H1 (cell line): ENCODE results near the gene UBXN11.
A peak's percentile ranks its signal among the peaks of the same experiment; 100 is the strongest.

Experiments
- BRCA1 ChIP-seq: IDR thresholded peaks from 2 replicates; pipeline ENCODE4 v1.6.1; 2012; ENCODE audit warnings: low read depth, low read length, improper control_type of control experiment
- JUND ChIP-seq: IDR thresholded peaks from 2 replicates; pipeline ENCODE4 v1.6.1; 2011; ENCODE audit warnings: mild to moderate bottlenecking, improper control_type of control experiment, low read length
- POLR2A ChIP-seq, 2 experiments: IDR thresholded peaks; 1 replicate in 1 of 2; 2 replicates in 1 of 2; pipeline ENCODE4 v1.6.1; 2011; ENCODE audit warnings: low read depth in 2 of 2, low read length in 2 of 2, mild to moderate bottlenecking in 2 of 2; ENCODE audit errors: control extremely low read depth in 1 of 2
- TCF12 ChIP-seq: IDR thresholded peaks from 2 replicates; pipeline ENCODE4 v1.6.1; 2011; ENCODE audit warnings: low read depth, mild to moderate bottlenecking, low read length
- TF ChIP-seq, protein P1 (sequence below), 3 experiments: IDR thresholded peaks; 1 replicate in 2 of 3; 2 replicates in 1 of 3; pipeline versions ENCODE4 v1.5.1 to v1.6.1; 2011; ENCODE audit warnings: low read length in 3 of 3, mild to moderate bottlenecking in 3 of 3, inconsistent platforms in 2 of 3, low read depth in 1 of 3, moderate library complexity in 1 of 3; ENCODE audit not compliant: insufficient read depth in 1 of 3; ENCODE audit errors: control extremely low read depth in 1 of 3
- TF ChIP-seq, protein P2 (sequence below): IDR thresholded peaks from 2 replicates; pipeline ENCODE4 v1.6.1; 2012; ENCODE audit warnings: inconsistent platforms

DNA sequence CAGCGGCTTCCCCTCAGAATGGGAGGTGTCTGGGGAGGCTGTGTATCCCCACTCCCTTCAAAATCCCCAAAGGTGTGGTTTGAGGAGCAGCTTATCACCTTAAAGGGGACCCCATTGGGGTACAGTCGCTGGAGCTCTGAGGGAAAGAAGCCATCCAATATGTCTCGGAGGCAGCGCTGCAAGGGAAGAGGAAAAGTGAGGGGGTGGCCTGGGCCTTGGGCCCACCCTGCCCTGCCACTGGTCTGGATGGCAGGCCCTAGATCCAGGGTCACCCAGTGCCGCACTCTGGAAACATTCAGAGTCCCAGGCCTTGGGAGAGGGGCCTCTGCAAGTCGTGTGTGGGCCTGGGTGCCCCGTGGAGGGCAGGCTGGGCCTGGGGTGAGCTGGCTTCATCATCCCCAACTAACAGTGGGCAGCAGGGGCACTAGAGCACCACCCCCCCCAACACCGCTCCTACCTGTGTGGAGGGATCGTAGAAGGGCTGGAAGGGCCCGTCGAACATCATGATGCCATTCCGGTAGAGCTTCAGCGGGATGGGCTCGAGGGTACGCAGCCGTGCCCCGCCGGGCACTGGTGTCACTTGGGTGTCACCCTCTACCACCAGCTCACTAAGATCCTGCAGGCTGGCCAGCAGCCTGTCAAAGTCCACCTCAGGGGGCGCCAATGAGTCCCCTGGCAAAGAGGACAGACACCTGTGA lies 20.9 kb downstream of the UBXN11 start:
- TF ChIP-seq, protein P1, sequence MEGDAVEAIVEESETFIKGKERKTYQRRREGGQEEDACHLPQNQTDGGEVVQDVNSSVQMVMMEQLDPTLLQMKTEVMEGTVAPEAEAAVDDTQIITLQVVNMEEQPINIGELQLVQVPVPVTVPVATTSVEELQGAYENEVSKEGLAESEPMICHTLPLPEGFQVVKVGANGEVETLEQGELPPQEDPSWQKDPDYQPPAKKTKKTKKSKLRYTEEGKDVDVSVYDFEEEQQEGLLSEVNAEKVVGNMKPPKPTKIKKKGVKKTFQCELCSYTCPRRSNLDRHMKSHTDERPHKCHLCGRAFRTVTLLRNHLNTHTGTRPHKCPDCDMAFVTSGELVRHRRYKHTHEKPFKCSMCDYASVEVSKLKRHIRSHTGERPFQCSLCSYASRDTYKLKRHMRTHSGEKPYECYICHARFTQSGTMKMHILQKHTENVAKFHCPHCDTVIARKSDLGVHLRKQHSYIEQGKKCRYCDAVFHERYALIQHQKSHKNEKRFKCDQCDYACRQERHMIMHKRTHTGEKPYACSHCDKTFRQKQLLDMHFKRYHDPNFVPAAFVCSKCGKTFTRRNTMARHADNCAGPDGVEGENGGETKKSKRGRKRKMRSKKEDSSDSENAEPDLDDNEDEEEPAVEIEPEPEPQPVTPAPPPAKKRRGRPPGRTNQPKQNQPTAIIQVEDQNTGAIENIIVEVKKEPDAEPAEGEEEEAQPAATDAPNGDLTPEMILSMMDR (IDR thresholded peaks at IDR 0.05; ENCODE audit: control extremely low read depth in 1 of 3, insufficient read depth in 1 of 3, low read depth in 1 of 3, low read length in 3 of 3), result peak in 2 of 3 experiments; percentile 86 to 95; a peak in 3 of 4 replicates
- TF ChIP-seq, protein P2, sequence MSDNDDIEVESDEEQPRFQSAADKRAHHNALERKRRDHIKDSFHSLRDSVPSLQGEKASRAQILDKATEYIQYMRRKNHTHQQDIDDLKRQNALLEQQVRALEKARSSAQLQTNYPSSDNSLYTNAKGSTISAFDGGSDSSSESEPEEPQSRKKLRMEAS, result no peak
- no peak for TF ChIP-seq POLR2A (IDR thresholded peaks at IDR 0.05; ENCODE audit: control extremely low read depth in 1 of 2, low read depth in 2 of 2, low read length in 2 of 2)
- 0 out of 2 replicates have a peak, but pooled peaks have one; percentile 66 for TF ChIP-seq TCF12
- TF ChIP-seq BRCA1, result no peak
- TF ChIP-seq JUND, result no peak
